Activated naive CD4-positive, alpha-beta T cell treated with anti-CD3 and anti-CD28 coated beads, Interleukin-2, amount 10 ng/mL, durations not matched to agents 5 hours and 36 hours (primary cell): ENCODE results near the gene CELA2A. TPM values are rescaled to one million over a fixed set of nuclear protein-coding genes. Genes with fewer than 3 reads are reported as not detected.

Experiments
- total RNA-seq, 2 experiments: library from RNA; stranded (reverse); gene quantifications; one replicate each; pipeline ENCODE4 v1.2.3, GENCODE V29; 2021

The CELA2A gene
- not detected for total RNA-seq

DNA sequence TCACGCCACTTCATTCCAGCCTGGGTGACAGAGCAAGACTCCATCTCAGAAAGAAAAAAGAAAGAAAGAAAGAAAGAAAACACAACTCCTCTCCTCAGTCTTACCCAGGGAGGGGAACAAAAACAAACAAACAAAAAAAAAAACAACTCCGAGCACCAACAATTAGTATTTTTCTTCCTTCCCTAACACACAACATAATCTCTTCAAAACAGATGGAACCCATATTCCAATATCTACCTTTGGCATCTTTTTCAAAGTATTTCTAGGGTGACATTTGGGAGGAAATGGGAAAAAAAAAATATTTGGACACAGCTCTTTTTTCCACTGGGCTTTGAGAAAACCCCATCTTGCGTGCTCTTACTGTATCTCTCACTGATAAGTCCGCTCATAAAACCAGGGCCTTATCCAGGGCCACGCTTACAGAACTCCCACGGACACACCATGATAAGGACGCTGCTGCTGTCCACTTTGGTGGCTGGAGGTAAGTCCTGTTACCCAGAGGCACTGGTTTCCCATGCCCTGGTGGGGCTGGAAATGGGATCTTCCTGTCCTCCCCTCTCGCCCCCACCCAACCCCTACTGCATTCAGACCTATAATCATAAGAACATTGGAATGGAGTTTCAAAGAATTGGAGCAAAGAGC is at the start of gene CELA2A:
Gene CELA2A (plus strand): TSS at position 420 of the 642 bp plus-strand sequence. CDS start 22 bp downstream, at position 442.

GRCh38 chr1:15409388-15410222 is 46.9 kb upstream of the CELA2A start, which contains the start of gene EFHD2:
TSS of gene EFHD2 (plus strand) at chr1:15409888. CDS start at chr1:15409972, 84 bp downstream.

DNA sequence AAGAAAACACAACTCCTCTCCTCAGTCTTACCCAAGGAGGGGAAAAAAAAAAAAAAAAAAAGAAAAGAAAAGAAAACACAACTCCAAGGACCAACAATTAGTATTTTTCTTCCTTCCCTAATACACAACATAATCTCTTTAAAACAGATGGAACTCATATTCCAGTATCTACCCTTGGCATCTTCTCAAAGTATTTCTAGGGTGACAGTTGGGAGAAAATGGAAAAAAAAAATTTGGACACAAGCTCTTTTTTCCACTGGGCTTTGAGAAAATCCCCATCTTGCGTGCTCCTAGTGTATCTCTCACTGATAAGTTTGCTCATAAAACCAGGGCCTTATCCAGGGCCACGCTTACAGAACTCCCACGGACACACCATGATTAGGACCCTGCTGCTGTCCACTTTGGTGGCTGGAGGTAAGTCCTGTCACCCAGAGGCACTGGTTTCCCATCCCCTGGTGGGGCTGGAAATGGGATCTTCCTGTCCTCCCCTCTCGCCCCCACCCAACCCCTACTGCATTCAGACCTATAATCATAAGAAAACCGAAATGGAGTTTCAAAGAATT is 19.3 kb downstream of the CELA2A start, which contains the start of gene CELA2B:
Gene CELA2B (plus strand): TSS at position 353 of the 563 bp plus-strand sequence. CDS start 22 bp downstream, at position 375.

Other genes with a start within 250 kb of the CELA2A start
- gene FHAD1, start 209.5 kb upstream of the CELA2A start, total RNA-seq, result under 1 TPM; 0.18 to 0.46 TPM
- gene EFHD2, start 46.8 kb upstream of the CELA2A start, total RNA-seq, result 10 to 100 TPM; 51.8 to 52.3 TPM
- under 1 TPM in 1 of 2 experiments, not detected in 1; 0.38 TPM for gene CTRC, start 18.3 kb upstream of the CELA2A start, total RNA-seq
- gene CELA2B, start 19.4 kb downstream of the CELA2A start, total RNA-seq, result not detected
- gene CASP9, start 67.5 kb downstream of the CELA2A start, total RNA-seq, result 10 to 100 TPM; 18.6 to 19.0 TPM
- 10 to 100 TPM; 13.4 to 18.8 TPM for gene DNAJC16, start 70.1 kb downstream of the CELA2A start, total RNA-seq
- 10 to 100 TPM; 15.7 to 15.9 TPM for gene AGMAT, start 128.3 kb downstream of the CELA2A start, total RNA-seq
- gene DDI2, start 160.7 kb downstream of the CELA2A start, total RNA-seq, result 10 to 100 TPM; 31.8 to 36.5 TPM
- gene PLEKHM2, start 227.6 kb downstream of the CELA2A start, total RNA-seq, result 10 to 100 TPM; 53.3 to 55.8 TPM